ENCODE measurements around the gene UPF1.

The UPF1 gene

DNA sequence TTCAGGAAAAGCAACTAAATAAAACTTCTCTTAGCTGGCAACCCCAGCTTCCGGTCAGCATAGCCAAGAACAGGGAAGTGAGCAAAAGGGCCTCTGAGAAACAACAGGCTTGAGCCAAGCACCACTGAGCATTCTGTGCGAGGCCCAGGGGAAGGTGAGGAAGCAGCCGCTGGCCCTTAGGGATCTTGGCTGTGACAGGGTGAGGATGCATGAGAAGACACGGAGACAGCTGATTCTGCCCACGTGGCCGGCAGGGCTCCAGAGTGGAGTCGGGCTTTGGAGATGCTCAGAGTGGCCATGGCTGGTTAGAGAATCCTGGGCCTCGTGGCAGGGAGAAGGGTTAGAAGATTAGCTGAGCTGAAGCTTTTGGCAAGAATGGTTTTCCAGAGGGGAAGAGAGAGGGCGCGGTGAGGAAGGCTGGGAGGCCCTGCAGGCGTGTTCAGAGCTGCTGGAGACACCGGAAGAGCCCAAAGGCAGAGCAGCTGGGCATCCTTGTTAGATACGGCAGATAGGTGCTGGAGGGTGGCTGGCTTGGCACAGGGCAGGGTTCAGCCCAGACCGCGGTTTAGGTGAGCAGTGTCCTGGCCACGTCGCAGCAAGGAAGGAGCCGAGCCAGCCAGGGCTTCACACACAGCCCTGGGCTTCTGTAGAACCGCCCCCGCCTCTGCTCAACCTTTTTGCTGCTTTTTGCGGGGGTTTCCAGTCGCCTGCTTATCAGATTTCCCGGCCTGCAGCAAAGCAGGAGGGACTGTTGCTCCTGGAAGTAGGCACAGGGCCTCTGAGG, 17.3 kb downstream of the UPF1 start:
- Histone ChIP-seq H3K27me3 (ENCODE audit: control insufficient read depth, insufficient read depth, low read length) (no peaks in the 10 kb centered on the region), H3K9me3 (ENCODE audit: control insufficient read depth, insufficient read depth, low read length) (no peaks in the 10 kb centered on the region), H3K27ac (ENCODE audit: low read length) (no peak overlapping the region), H3K4me3 (ENCODE audit: low read length) (no peak overlapping the region), H3K4me1 (ENCODE audit: control insufficient read depth, insufficient read depth, low read length) (no peaks in the 10 kb centered on the region; the same call in 1 of the 2 replicates), H3K36me3 (ENCODE audit: control insufficient read depth, insufficient read depth, low read length) (peaks cover 40% of the 10 kb centered on the region)
- WGBS (ENCODE audit: insufficient coverage, insufficient read length) = no CpG with 5 or more reads among the region's 23 CpGs
- no peak for DNase-seq (ENCODE audit: low read depth, low spot score)

DNA sequence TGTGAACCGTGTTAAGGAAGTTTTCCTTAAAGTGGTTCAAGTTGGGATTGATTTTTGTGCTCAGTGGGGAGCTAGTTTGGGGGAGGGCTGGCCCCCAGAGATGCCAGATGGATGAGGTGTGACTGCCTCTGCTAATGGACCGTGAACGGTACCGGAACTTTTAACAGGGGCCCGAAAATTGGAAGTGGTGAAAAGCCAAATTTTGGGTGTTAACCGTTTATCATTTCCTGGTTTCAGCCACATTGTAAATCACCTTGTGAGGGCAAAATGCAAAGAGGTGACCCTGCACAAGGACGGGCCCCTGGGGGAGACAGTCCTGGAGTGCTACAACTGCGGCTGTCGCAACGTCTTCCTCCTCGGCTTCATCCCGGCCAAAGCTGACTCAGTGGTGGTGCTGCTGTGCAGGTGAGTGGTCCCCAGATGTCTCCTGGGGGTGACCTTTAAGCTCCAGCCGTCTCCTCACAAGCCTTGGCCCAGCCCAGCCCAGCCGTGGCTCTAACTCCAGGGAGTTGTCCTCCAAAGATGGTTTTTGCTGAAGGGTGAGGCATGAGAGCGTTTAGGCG, 18.2 kb downstream of the UPF1 start:
- H3K27me3 ChIP-seq (ENCODE audit: control insufficient read depth, insufficient read depth, low read length) = no peaks in the 10 kb centered on the region
- H3K36me3 ChIP-seq (ENCODE audit: control insufficient read depth, insufficient read depth, low read length) = peaks cover 45% of the 10 kb centered on the region
- H3K9me3 ChIP-seq (ENCODE audit: control insufficient read depth, insufficient read depth, low read length) = no peaks in the 10 kb centered on the region
- no CpG with 5 or more reads among the region's 16 CpGs for WGBS (ENCODE audit: insufficient coverage, insufficient read length)
- no peak overlapping the region for H3K27ac ChIP-seq (ENCODE audit: low read length)
- H3K4me1 ChIP-seq (ENCODE audit: control insufficient read depth, insufficient read depth, low read length) = no peaks in the 10 kb centered on the region; the same call in 1 of the 2 replicates
- DNase-seq (ENCODE audit: low read depth, low spot score) = no peak
- H3K4me3 ChIP-seq (ENCODE audit: low read length) = no peak overlapping the region

DNA sequence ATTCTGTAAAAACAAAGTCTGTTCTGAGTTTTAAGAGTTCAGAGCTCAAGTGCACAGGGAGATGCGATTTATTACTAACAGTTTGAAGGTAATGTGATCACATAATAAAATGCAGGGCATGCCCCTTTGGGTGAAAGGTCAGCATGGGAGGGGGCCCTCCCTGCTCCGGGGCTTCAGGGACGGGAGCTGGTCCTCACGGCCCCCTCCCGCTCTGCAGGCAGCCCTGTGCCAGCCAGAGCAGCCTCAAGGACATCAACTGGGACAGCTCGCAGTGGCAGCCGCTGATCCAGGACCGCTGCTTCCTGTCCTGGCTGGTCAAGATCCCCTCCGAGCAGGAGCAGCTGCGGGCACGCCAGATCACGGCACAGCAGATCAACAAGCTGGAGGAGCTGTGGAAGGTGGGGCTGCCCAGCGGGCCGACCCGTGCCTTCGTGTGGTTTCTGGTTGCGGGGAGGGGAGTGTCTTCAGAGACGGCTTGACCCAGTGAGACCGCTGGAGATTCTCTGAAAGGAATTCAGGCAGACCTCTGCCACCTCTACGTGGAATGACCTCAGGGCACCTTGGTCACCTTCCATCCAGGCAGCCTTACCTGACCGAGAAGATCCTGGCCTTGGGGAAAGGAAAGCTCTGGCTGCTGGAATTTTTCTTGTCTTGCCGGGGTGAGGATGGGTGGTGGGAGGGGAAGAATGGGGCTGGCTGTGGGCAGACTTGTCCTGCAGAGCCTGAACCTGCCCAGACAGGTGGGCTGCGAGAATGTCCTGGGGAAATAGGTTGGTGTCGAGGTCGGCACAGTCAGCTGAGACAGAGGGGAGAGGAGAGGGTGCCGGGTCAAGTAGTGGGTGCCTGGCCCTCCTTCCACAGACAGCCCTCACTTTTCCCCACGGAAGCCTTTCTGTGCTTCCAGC, 19.0 kb downstream of the UPF1 start:
- Histone ChIP-seq H3K36me3 (ENCODE audit: control insufficient read depth, insufficient read depth, low read length) (peaks cover 52% of the 10 kb centered on the region), H3K4me1 (ENCODE audit: control insufficient read depth, insufficient read depth, low read length) (no peaks in the 10 kb centered on the region; the same call in 1 of the 2 replicates)

DNA sequence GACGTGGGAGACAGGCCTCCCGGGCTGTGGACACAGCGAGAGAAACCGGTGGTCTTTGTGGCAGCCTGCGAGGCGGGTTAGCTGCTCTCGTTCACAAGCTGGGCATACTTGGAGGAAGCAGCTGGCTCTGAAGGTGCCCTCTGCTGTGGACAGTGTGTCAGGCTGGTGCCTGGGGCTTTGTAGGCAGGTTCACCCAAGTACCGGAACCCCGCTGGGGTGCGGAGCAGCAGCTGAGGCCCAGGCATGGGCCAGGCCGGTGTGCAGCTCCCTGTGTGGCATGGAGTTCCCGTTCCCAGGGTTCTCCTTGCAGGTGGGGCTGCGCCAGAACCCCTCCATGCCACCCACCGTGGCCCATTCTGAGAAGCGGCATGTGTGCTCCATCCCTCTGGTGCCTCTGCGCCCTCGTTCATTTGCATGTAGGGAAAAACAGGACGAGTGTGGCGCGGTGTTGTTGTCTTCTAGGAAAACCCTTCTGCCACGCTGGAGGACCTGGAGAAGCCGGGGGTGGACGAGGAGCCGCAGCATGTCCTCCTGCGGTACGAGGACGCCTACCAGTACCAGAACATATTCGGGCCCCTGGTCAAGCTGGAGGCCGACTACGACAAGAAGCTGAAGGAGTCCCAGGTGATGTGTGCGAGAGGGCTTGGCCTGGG, 20.0 kb downstream of the UPF1 start:
- no peaks in the 10 kb centered on the region for H3K27me3 ChIP-seq (ENCODE audit: control insufficient read depth, insufficient read depth, low read length)
- no peaks in the 10 kb centered on the region for H3K9me3 ChIP-seq (ENCODE audit: control insufficient read depth, insufficient read depth, low read length)
- H3K4me1 ChIP-seq (ENCODE audit: control insufficient read depth, insufficient read depth, low read length) = no peaks in the 10 kb centered on the region; the same call in 1 of the 2 replicates
- H3K36me3 ChIP-seq (ENCODE audit: control insufficient read depth, insufficient read depth, low read length) = peaks cover 59% of the 10 kb centered on the region
- no CpG with 5 or more reads among the region's 31 CpGs for WGBS (ENCODE audit: insufficient coverage, insufficient read length)
- no peak for DNase-seq (ENCODE audit: low read depth, low spot score)
- no peak overlapping the region for H3K4me3 ChIP-seq (ENCODE audit: low read length)
- H3K27ac ChIP-seq (ENCODE audit: low read length) = no peak overlapping the region

More for the DNA sequence above, 19.0 kb downstream of the UPF1 start:
- no peak overlapping the region for H3K4me3 ChIP-seq (ENCODE audit: low read length)
- WGBS (ENCODE audit: insufficient coverage, insufficient read length) = no CpG with 5 or more reads among the region's 27 CpGs
- DNase-seq (ENCODE audit: low read depth, low spot score) = no peak
- H3K9me3 ChIP-seq (ENCODE audit: control insufficient read depth, insufficient read depth, low read length) = no peaks in the 10 kb centered on the region
- H3K27me3 ChIP-seq (ENCODE audit: control insufficient read depth, insufficient read depth, low read length) = no peaks in the 10 kb centered on the region
- H3K27ac ChIP-seq (ENCODE audit: low read length) = no peak overlapping the region

DNA sequence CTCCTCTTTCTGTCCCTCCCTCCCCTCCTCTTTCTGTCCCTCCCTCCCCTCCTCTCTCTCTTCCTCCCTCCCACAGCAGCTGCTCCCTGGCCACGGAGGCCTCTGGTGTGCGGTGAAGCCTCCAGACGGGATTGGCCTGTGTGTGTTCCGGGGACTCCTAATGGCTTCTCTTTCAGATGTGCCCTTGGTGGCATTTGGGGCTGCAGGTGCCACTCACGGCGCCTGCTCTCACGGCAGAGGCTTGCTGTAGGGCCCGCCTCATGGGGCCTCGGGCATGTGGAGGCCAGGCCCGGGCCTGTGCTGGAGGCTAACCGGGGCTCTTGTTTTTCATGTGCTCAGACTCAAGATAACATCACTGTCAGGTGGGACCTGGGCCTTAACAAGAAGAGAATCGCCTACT, 20.9 kb downstream of the UPF1 start:
- Histone ChIP-seq H3K27me3 (ENCODE audit: control insufficient read depth, insufficient read depth, low read length) (no peaks in the 10 kb centered on the region), H3K36me3 (ENCODE audit: control insufficient read depth, insufficient read depth, low read length) (peaks cover 68% of the 10 kb centered on the region), H3K27ac (ENCODE audit: low read length) (no peak overlapping the region), H3K9me3 (ENCODE audit: control insufficient read depth, insufficient read depth, low read length) (no peaks in the 10 kb centered on the region), H3K4me3 (ENCODE audit: low read length) (no peak overlapping the region), H3K4me1 (ENCODE audit: control insufficient read depth, insufficient read depth, low read length) (no peaks in the 10 kb centered on the region; the same call in 1 of the 2 replicates)
- DNase-seq (ENCODE audit: low read depth, low spot score) = no peak
- no CpG with 5 or more reads among the region's 12 CpGs for WGBS (ENCODE audit: insufficient coverage, insufficient read length)

DNA sequence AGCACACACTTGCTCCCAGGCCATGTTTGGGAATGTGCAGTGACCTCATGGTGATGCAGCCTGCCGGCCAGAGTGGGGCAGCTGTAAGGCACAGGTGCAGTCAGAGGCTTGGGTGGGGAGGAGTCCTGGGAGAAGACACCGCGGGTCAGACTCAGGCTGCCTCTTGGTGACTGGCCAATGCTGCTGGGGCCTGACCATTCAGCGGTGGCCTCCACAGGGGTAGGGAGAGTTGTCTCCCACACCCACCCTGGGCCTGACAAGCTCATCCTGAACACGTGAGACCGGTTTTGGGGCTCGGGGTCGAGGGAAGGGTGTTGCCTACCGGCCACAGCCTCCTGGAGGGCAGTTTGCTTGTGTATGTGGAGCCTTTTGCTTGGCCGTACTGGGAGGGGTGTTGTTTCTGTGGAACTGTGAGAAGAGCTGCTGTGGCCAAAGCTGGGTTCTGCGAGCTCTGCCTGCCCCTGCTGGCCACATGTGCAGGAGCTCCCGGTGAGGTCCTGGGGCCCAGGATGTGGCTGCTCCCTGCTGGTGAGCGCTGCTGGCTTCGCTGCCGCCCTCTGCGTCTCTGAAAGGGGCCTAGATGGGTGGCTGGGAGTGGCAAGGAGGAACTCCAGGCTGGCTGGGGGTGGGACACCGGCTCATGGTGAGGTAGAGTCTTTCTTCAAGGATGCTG, 22.1 kb downstream of the UPF1 start:
- WGBS (ENCODE audit: insufficient coverage, insufficient read length) = no CpG with 5 or more reads among the region's 17 CpGs
- peaks cover 66% of the 10 kb centered on the region for H3K36me3 ChIP-seq (ENCODE audit: control insufficient read depth, insufficient read depth, low read length)

DNA sequence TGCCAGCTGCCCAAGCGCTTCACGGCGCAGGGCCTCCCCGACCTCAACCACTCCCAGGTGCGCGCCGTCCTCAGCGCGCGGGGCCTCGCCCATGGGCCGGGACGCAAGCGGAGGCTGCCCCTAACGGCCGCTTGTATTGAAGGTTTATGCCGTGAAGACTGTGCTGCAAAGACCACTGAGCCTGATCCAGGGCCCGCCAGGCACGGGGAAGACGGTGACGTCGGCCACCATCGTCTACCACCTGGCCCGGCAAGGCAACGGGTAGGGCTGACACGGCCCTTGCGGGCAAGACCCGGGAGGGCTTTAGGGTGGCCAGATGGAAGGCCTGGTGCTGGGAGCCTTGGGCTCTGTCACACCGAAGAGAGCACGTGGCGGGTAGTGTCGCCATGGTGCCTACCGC, 23.2 kb downstream of the UPF1 start:
- no peak overlapping the region for H3K4me3 ChIP-seq (ENCODE audit: low read length)
- no peak for DNase-seq (ENCODE audit: low read depth, low spot score)
- H3K9me3 ChIP-seq (ENCODE audit: control insufficient read depth, insufficient read depth, low read length) = no peaks in the 10 kb centered on the region
- peaks cover 75% of the 10 kb centered on the region for H3K36me3 ChIP-seq (ENCODE audit: control insufficient read depth, insufficient read depth, low read length)
- no peak overlapping the region for H3K27ac ChIP-seq (ENCODE audit: low read length)
- H3K4me1 ChIP-seq (ENCODE audit: control insufficient read depth, insufficient read depth, low read length) = no peaks in the 10 kb centered on the region; the same call in 1 of the 2 replicates
- no CpG with 5 or more reads among the region's 33 CpGs for WGBS (ENCODE audit: insufficient coverage, insufficient read length)
- H3K27me3 ChIP-seq (ENCODE audit: control insufficient read depth, insufficient read depth, low read length) = no peaks in the 10 kb centered on the region

More for the DNA sequence above, 22.1 kb downstream of the UPF1 start:
- H3K27me3 ChIP-seq (ENCODE audit: control insufficient read depth, insufficient read depth, low read length) = no peaks in the 10 kb centered on the region
- DNase-seq (ENCODE audit: low read depth, low spot score) = no peak
- no peak overlapping the region for H3K4me3 ChIP-seq (ENCODE audit: low read length)
- H3K4me1 ChIP-seq (ENCODE audit: control insufficient read depth, insufficient read depth, low read length) = no peaks in the 10 kb centered on the region; the same call in 1 of the 2 replicates
- H3K27ac ChIP-seq (ENCODE audit: low read length) = no peak overlapping the region
- no peaks in the 10 kb centered on the region for H3K9me3 ChIP-seq (ENCODE audit: control insufficient read depth, insufficient read depth, low read length)

DNA sequence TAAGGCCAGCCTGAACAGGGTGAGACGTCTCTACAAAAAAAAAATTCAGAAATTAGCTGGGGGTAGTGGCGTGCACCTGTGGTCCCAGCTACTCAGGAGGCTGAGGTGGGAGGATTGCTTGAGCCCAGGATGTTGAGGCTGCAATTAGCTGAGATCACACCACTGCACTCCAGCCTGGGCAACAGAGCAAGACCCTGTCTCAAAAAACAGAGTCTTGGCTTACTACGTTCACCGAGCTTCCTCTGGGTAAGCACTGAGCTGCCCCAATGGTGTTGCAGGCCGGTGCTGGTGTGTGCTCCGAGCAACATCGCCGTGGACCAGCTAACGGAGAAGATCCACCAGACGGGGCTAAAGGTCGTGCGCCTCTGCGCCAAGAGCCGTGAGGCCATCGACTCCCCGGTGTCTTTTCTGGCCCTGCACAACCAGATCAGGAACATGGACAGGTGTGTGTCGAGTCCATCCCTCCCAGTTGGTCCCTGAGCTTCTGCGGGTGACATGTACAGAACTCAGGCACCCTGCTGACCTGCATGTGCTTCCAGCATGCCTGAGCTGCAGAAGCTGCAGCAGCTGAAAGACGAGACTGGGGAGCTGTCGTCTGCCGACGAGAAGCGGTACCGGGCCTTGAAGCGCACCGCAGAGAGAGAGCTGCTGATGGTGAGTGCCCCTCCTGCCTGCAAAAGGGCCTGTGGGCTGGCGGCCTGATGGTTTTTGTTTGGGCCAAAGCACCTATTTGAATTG, 24.1 kb downstream of the UPF1 start:
- H3K9me3 ChIP-seq (ENCODE audit: control insufficient read depth, insufficient read depth, low read length) = no peaks in the 10 kb centered on the region
- no peak overlapping the region for H3K4me3 ChIP-seq (ENCODE audit: low read length)
- peaks cover 79% of the 10 kb centered on the region for H3K36me3 ChIP-seq (ENCODE audit: control insufficient read depth, insufficient read depth, low read length)
- H3K27me3 ChIP-seq (ENCODE audit: control insufficient read depth, insufficient read depth, low read length) = no peaks in the 10 kb centered on the region
- WGBS (ENCODE audit: insufficient coverage, insufficient read length) = no CpG with 5 or more reads among the region's 27 CpGs
- H3K4me1 ChIP-seq (ENCODE audit: control insufficient read depth, insufficient read depth, low read length) = no peaks in the 10 kb centered on the region; the same call in 1 of the 2 replicates
- H3K27ac ChIP-seq (ENCODE audit: low read length) = no peak overlapping the region
- DNase-seq (ENCODE audit: low read depth, low spot score) = no peak

DNA sequence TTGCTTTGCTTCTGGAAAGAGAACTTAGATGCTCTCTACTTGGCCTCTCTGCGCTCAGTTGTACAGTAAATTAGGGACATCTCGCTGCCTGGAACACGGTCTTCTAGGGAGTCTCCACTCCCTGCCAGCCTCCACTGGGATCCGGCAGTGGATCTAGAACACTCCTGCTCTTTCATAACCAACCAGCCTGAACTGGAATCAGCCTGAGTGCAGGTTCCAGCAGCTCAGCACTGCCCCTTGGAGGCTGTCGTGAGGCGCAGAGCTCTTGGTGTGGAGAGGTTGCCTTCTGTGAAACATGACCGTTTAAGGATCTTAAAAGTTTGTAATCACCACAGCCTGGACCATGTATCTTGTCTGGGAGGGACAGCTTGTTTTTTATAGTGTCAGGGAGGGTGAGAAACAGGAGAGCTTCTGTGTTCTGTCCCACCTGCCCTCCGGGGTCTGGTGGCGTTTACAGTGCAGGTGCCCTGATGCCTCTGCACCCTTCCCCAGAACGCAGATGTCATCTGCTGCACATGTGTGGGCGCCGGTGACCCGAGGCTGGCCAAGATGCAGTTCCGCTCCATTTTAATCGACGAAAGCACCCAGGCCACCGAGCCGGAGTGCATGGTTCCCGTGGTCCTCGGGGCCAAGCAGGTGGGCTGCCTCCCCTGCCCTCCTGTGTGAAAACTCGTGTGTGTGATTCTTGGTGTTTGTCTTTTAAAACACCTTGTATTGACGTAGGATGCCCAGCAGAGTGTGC, 24.8 kb downstream of the UPF1 start:
- no peaks in the 10 kb centered on the region; the same call in 1 of the 2 replicates for H3K4me1 ChIP-seq (ENCODE audit: control insufficient read depth, insufficient read depth, low read length)
- no peaks in the 10 kb centered on the region for H3K27me3 ChIP-seq (ENCODE audit: control insufficient read depth, insufficient read depth, low read length)
- H3K36me3 ChIP-seq (ENCODE audit: control insufficient read depth, insufficient read depth, low read length) = peaks cover 81% of the 10 kb centered on the region
- H3K27ac ChIP-seq (ENCODE audit: low read length) = no peak overlapping the region
- H3K9me3 ChIP-seq (ENCODE audit: control insufficient read depth, insufficient read depth, low read length) = no peaks in the 10 kb centered on the region
- no CpG with 5 or more reads among the region's 22 CpGs for WGBS (ENCODE audit: insufficient coverage, insufficient read length)
- no peak for DNase-seq (ENCODE audit: low read depth, low spot score)
- H3K4me3 ChIP-seq (ENCODE audit: low read length) = no peak overlapping the region

Data from iPS DF 6.9 (cell line).